ENCODE data around the gene TMIGD2.

DNA sequence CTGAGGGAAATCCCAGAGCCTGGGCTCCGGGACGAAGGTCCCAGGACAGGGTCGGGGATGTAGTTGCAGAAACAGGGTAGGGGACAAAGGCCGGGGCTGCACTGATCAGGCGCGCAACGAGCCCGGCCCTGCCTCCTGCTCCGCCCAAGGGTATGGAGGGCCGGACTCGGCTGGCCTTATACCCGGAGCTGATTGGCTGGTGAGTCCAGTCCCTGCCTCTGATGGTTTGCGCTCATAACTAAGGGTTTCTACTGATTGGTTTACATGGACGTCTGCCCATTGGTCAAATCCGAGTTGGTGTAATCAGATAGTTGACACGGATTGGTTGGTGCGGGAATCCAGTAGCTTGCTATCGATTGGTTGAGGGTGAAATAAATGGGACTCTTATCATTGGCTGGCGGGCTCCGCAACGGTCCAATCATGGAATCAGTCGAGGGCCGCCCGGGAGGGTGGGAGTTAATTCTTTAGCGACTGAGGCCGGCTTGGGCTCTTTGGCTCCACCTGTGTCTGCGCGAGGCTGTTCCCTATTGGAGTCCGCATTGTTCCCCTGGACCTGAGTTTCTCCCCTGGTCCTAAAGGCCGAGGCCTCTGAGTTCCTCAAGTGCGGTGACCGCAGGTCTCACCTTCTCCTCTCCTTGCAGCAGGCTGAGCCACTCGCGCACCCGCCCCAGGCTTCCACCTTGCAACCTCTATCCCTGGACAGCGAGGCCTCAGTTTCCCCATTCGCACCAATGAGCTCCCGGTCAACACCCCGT lies 40.6 kb upstream of the TMIGD2 start:
- TF ChIP-seq POLR2A (IDR thresholded peaks at IDR 0.05; ENCODE audit: low read length) = peak; percentile 92
- no peak for TF ChIP-seq GATA1 (IDR thresholded peaks at IDR 0.05; ENCODE audit: low read depth, low read length)

All from erythroblast (primary cell).